GM23338 (cell line): ENCODE measurements around the gene HSD17B2.

Experiments used
- CREB1 ChIP-seq: fragments of 250-450 bp; sonication (Bioruptor Pico); IDR thresholded peaks from 2 replicates; pipeline ENCODE4 v1.5.0; 2020; ENCODE audit warnings: low read depth, mild to moderate bottlenecking, moderate library complexity
- EZH2 ChIP-seq: fragments of 200-600 bp; sonication (generic); IDR thresholded peaks from one replicate; pipeline ENCODE4 v1.8.0; 2017; ENCODE audit warnings: antibody characterized with exemption, mild to moderate bottlenecking, low read depth; ENCODE audit not compliant: unreplicated experiment
- EZH2phosphoT487 ChIP-seq: fragments of 200-600 bp; sonication (generic); IDR thresholded peaks from one replicate; pipeline ENCODE4 v1.8.1; 2018; ENCODE audit warnings: antibody characterized with exemption; ENCODE audit not compliant: unreplicated experiment
- NANOG ChIP-seq: IDR thresholded peaks from 2 replicates; pipeline ENCODE4 v1.6.1; 2016; ENCODE audit warnings: antibody characterized with exemption, borderline replicate concordance
- POLR2AphosphoS5 ChIP-seq: IDR thresholded peaks from 2 replicates; pipeline ENCODE4 v1.6.1; 2016; ENCODE audit warnings: antibody characterized with exemption, low read depth
- REST ChIP-seq: IDR thresholded peaks from one replicate; pipeline ENCODE4 v1.6.1; 2018; ENCODE audit warnings: antibody characterized with exemption; ENCODE audit not compliant: unreplicated experiment
- STAT1 ChIP-seq: IDR thresholded peaks from one replicate; pipeline ENCODE4 v1.6.1; 2016; ENCODE audit warnings: antibody characterized with exemption; ENCODE audit not compliant: unreplicated experiment
- TF ChIP-seq, protein P1 (sequence below), 2 experiments: fragments of 200-600 bp in 1 of 2; sonication (generic) in 1 of 2; conservative IDR thresholded peaks; 2 replicates each; pipeline versions ENCODE4 v1.5.1 to v1.6.1; 2016 to 2017; ENCODE audit warnings: antibody characterized with exemption in 2 of 2, low read depth in 2 of 2, mild to moderate bottlenecking in 2 of 2, moderate library complexity in 1 of 2
- TF ChIP-seq, protein P2 (sequence below): IDR thresholded peaks from 2 replicates; pipeline ENCODE4 v1.6.1; 2016; ENCODE audit warnings: antibody characterized with exemption

DNA sequence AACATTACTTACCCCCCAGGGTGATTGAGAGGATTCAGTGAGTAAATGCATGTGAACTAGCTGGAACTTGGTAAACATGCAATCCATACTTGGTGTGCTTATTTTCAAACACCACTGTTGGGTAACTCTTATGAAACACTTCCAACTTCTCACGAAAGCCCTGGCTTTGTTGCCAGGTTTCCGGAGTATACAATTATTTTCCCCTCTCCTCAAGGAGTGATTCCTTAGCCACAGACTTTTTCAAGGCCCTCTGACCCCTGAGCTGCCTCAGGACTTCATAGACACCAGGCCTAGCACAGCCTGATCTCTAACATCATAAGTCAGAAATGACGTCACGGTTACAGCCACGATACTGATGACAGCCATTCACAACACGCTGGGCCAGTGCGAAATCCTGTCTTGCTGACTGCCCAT, 27.6 kb downstream of the HSD17B2 start:
- TF ChIP-seq, protein P1, sequence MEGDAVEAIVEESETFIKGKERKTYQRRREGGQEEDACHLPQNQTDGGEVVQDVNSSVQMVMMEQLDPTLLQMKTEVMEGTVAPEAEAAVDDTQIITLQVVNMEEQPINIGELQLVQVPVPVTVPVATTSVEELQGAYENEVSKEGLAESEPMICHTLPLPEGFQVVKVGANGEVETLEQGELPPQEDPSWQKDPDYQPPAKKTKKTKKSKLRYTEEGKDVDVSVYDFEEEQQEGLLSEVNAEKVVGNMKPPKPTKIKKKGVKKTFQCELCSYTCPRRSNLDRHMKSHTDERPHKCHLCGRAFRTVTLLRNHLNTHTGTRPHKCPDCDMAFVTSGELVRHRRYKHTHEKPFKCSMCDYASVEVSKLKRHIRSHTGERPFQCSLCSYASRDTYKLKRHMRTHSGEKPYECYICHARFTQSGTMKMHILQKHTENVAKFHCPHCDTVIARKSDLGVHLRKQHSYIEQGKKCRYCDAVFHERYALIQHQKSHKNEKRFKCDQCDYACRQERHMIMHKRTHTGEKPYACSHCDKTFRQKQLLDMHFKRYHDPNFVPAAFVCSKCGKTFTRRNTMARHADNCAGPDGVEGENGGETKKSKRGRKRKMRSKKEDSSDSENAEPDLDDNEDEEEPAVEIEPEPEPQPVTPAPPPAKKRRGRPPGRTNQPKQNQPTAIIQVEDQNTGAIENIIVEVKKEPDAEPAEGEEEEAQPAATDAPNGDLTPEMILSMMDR (conservative IDR thresholded peaks at IDR 0.05; ENCODE audit: low read depth in 2 of 2) = no peak
- no peak for TF ChIP-seq EZH2
- no peak for TF ChIP-seq CREB1
- no peak for TF ChIP-seq POLR2AphosphoS5
- TF ChIP-seq STAT1 = no peak
- no peak for TF ChIP-seq REST
- TF ChIP-seq EZH2phosphoT487 = no peak
- TF ChIP-seq, protein P2, sequence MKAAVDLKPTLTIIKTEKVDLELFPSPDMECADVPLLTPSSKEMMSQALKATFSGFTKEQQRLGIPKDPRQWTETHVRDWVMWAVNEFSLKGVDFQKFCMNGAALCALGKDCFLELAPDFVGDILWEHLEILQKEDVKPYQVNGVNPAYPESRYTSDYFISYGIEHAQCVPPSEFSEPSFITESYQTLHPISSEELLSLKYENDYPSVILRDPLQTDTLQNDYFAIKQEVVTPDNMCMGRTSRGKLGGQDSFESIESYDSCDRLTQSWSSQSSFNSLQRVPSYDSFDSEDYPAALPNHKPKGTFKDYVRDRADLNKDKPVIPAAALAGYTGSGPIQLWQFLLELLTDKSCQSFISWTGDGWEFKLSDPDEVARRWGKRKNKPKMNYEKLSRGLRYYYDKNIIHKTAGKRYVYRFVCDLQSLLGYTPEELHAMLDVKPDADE = no peak
- TF ChIP-seq NANOG = no peak
